GM21717 (cell line): Measurements from ENCODE around the gene SEPTIN12.
A peak's percentile ranks its signal among the peaks of the same experiment; 100 is the strongest.
"Not testable (repeated sequence)": the region's sequence is repeated elsewhere in the genome, so short reads cannot be mapped to it uniquely, and the experiment has no call there.

Experiments
- ATAC-seq: cut with Tn5 transposase; IDR thresholded peaks from one replicate; pipeline ENCODE4 v1.9.1; 2021; ENCODE audit warnings: mild to moderate bottlenecking, moderate library complexity; ENCODE audit not compliant: unreplicated experiment

The SEPTIN12 gene

GRCh38 chr16:4760221-4760910 is 27.8 kb downstream of the SEPTIN12 start:
- no peak for ATAC-seq

- no peak for ATAC-seq
Observed at GRCh38 chr16:4755687-4756086, 32.5 kb downstream of the SEPTIN12 start.

- ATAC-seq, result no peak
Observed at GRCh38 chr16:4754865-4755264, 33.3 kb downstream of the SEPTIN12 start.

GRCh38 chr16:4753227-4753626 is 34.9 kb downstream of the SEPTIN12 start:
- ATAC-seq, result no peak

- ATAC-seq, result no peak
Observed at GRCh38 chr16:4752351-4753100, 35.6 kb downstream of the SEPTIN12 start.

- no peak for ATAC-seq
Observed at GRCh38 chr16:4750896-4751295, 37.2 kb downstream of the SEPTIN12 start.

- ATAC-seq, result no peak
Observed at GRCh38 chr16:4749700-4750257, 38.4 kb downstream of the SEPTIN12 start.

GRCh38 chr16:4748682-4749411 is 39.3 kb downstream of the SEPTIN12 start:
- no peak for ATAC-seq

- no peak for ATAC-seq
Observed at GRCh38 chr16:4747906-4748681, 40.1 kb downstream of the SEPTIN12 start.

- ATAC-seq, result no peak
Observed at GRCh38 chr16:4746991-4747574, 41.1 kb downstream of the SEPTIN12 start.

- no peak for ATAC-seq
Observed at GRCh38 chr16:4746215-4746614, 41.9 kb downstream of the SEPTIN12 start.

- no peak for ATAC-seq
Observed at GRCh38 chr16:4745274-4745569, 42.9 kb downstream of the SEPTIN12 start.

GRCh38 chr16:4744555-4745273 is 43.4 kb downstream of the SEPTIN12 start:
- no peak for ATAC-seq

GRCh38 chr16:4743226-4743878 is 44.8 kb downstream of the SEPTIN12 start:
- no peak for ATAC-seq

GRCh38 chr16:4738370-4738769 is 49.8 kb downstream of the SEPTIN12 start:
- not testable (repeated sequence) for ATAC-seq

- no peak for ATAC-seq
Observed at GRCh38 chr16:4737545-4737944, 50.6 kb downstream of the SEPTIN12 start.

GRCh38 chr16:4736546-4736945 is 51.6 kb downstream of the SEPTIN12 start:
- no peak for ATAC-seq

GRCh38 chr16:4734730-4735535 is 53.2 kb downstream of the SEPTIN12 start:
- ATAC-seq, result peak; percentile 61
